Naive thymus-derived CD8-positive, alpha-beta T cell (primary cell): ENCODE results near the gene FRMD8. TPM values are rescaled to one million over a fixed set of nuclear protein-coding genes. Genes with fewer than 3 reads are reported as not detected.

Experiments used
- ATAC-seq, 2 donors: fragments of 150-1000 bp; cut with Tn5 transposase in 1 of 2; sonication (Bioruptor Pico), chemical (Tn5 transposase) in 1 of 2; 1 replicate in 1 of 2; 2 replicates in 1 of 2; pipeline ENCODE4 v1.10.0; 2021; ENCODE audit warnings: mild to moderate bottlenecking in 2 of 2, moderate library complexity in 2 of 2
- POLR2A ChIA-PET: fragments of 350-600 bp; sonication (Branson Sonifier 250); formaldehyde crosslinking; loops from one replicate; lab custom pipeline; 2021; ENCODE audit warnings: antibody characterized with exemption; lab: Charles Lee
- DNase-seq, 10 donors: peaks; one replicate each; pipeline versions ENCODE4 v3.0.0 to v3.0.0-alpha.2; 2020 to 2022
- H3K27ac Mint-ChIP-seq, 10 donors: one replicate each; pipeline ENCODE4 v1.8.0; 2020 to 2022; ENCODE audit warnings: mild to moderate bottlenecking in 10 of 10, mixed read lengths in 10 of 10, moderate library complexity in 4 of 10, inconsistent platforms in 1 of 10
- H3K27me3 Mint-ChIP-seq, 5 donors: one replicate each; pipeline ENCODE4 v1.8.0; 2021 to 2022; ENCODE audit warnings: mixed read lengths in 5 of 5
- H3K36me3 Mint-ChIP-seq, 3 donors: one replicate each; pipeline ENCODE4 v1.8.0; 2020 to 2022; ENCODE audit warnings: mixed read lengths in 3 of 3, mild to moderate bottlenecking in 2 of 3, inconsistent platforms in 1 of 3
- H3K4me1 Mint-ChIP-seq, 4 donors: one replicate each; pipeline ENCODE4 v1.8.0; 2021 to 2022; ENCODE audit warnings: mixed read lengths in 4 of 4
- H3K4me3 Mint-ChIP-seq, 10 donors: one replicate each; pipeline ENCODE4 v1.8.0; 2020 to 2022; ENCODE audit warnings: mild to moderate bottlenecking in 10 of 10, mixed read lengths in 10 of 10, moderate library complexity in 6 of 10, inconsistent platforms in 1 of 10
- H3K9me3 Mint-ChIP-seq, 9 donors: one replicate each; pipeline ENCODE4 v1.8.0; 2020 to 2022; ENCODE audit warnings: mixed read lengths in 9 of 9, mild to moderate bottlenecking in 3 of 9, inconsistent platforms in 1 of 9, moderate library complexity in 1 of 9
- polyA plus RNA-seq, 3 donors: library from polyadenylated mRNA; unstranded; fragments of 300-500 nt; fragmentation: Illumina TruSeq; gene quantifications; one replicate each; pipeline ENCODE4 v1.2.3, GENCODE V29; 2021
- total RNA-seq, 8 experiments: library from RNA in 2 of 8; stranded (reverse) in 2 of 8; gene quantifications; one replicate each; pipeline ENCODE4 v1.2.3 and lab custom pipeline; 2021 to 2026

The FRMD8 gene
- total and polyA plus RNA-seq, 5 experiments from 2014 or later = 34.5 to 55.0 (median 42.6) TPM

GRCh38 chr11:65384301-65384889, 2.0 kb upstream of the FRMD8 start:
- Mint-ChIP-seq H3K27ac (peak overlapping the region; percentile 93 to 100 (median 99)), H3K36me3 (peaks cover 0 to 6% (median 0%) of the 10 kb centered on the region in 3 donors), H3K9me3 (no peaks in the 10 kb centered on the region), H3K4me3 (peak overlapping the region in 9 of 10 donors; percentile 53 to 94 (median 63)), H3K27me3 (no peaks in the 10 kb centered on the region), H3K4me1 (peaks cover 37 to 83% (median 75%) of the 10 kb centered on the region in 4 donors)
- peak in 4 of 10 donors; percentile 12 to 59 (median 16) for DNase-seq
- POLR2A ChIA-PET = interaction anchor here (0.6 to 17.5 kb wide), 5 partner anchors 9 to 127 kb away, joined by 3 to 396 read pairs (median 9); partner anchors contain the start of genes MALAT1 and NEAT1
- no peak for ATAC-seq

- POLR2A ChIA-PET = interaction anchor here (1.2 to 17.5 kb wide), 5 partner anchors 12 to 115 kb away, joined by 4 to 396 read pairs (median 6); partner anchors contain the start of genes MALAT1 and NEAT1
- Mint-ChIP-seq H3K36me3 (peaks cover 0 to 14% (median 0%) of the 10 kb centered on the region in 3 donors), H3K9me3 (no peaks in the 10 kb centered on the region), H3K27me3 (no peaks in the 10 kb centered on the region), H3K4me1 (peaks cover 34 to 80% (median 70%) of the 10 kb centered on the region in 4 donors), H3K4me3 (peak overlapping the region; percentile 52 to 94 (median 76)), H3K27ac (peak overlapping the region in 8 of 10 donors; percentile 9 to 80 (median 66))
- ATAC-seq (no peak), DNase-seq (no peak)
These were observed 2.3 kb downstream of the FRMD8 start for GRCh38 chr11:65388731-65389130.

GRCh38 chr11:65389294-65389980, 3.0 kb downstream of the FRMD8 start:
- ATAC-seq (no peak), DNase-seq (peak in 1 of 10 donors; percentile 54)
- POLR2A ChIA-PET = interaction anchor here (0.8 to 17.5 kb wide), 6 partner anchors 8 to 114 kb away, joined by 3 to 396 read pairs (median 6); partner anchors contain the start of genes MALAT1 and NEAT1
- Mint-ChIP-seq H3K36me3 (peaks cover 0 to 18% (median 0%) of the 10 kb centered on the region in 3 donors), H3K27me3 (no peaks in the 10 kb centered on the region), H3K4me1 (peaks cover 27 to 73% (median 62%) of the 10 kb centered on the region in 4 donors), H3K27ac (peak overlapping the region in 9 of 10 donors; percentile 13 to 68 (median 48)), H3K9me3 (no peaks in the 10 kb centered on the region), H3K4me3 (peak overlapping the region in 9 of 10 donors; percentile 28 to 94 (median 73))

GRCh38 chr11:65390099-65390941, 3.9 kb downstream of the FRMD8 start:
- DNase-seq (peak in 1 of 10 donors; percentile 7), ATAC-seq (no peak)
- peak overlapping the region in 8 of 10 donors; percentile 9 to 50 (median 34) for H3K4me3 Mint-ChIP-seq
- H3K9me3 Mint-ChIP-seq = no peaks in the 10 kb centered on the region
- peaks cover 20 to 64% (median 54%) of the 10 kb centered on the region in 4 donors for H3K4me1 Mint-ChIP-seq
- no peaks in the 10 kb centered on the region for H3K27me3 Mint-ChIP-seq
- POLR2A ChIA-PET = interaction anchor here (0.6 to 17.5 kb wide), 8 partner anchors 9 to 1011 kb away, joined by 3 to 396 read pairs (median 4); partner anchors contain the start of genes MALAT1 and NEAT1
- H3K36me3 Mint-ChIP-seq = peaks cover 0 to 22% (median 0%) of the 10 kb centered on the region in 3 donors
- peak overlapping the region in 8 of 10 donors; percentile 4 to 68 (median 44) for H3K27ac Mint-ChIP-seq

- H3K27ac Mint-ChIP-seq = peak overlapping the region in 3 of 10 donors; percentile 11 to 47 (median 11)
- no peak for ATAC-seq
- POLR2A ChIA-PET = interaction anchor here (0.6 to 17.5 kb wide), 6 partner anchors 9 to 1011 kb away, joined by 3 to 396 read pairs (median 6); partner anchors contain the start of genes MALAT1, NEAT1 and SLC25A45
- peaks cover 19 to 60% (median 48%) of the 10 kb centered on the region in 4 donors for H3K4me1 Mint-ChIP-seq
- peaks cover 0 to 27% (median 0%) of the 10 kb centered on the region in 3 donors for H3K36me3 Mint-ChIP-seq
- H3K27me3 Mint-ChIP-seq = no peaks in the 10 kb centered on the region
- peak in 1 of 10 donors; percentile 43 for DNase-seq
- peak overlapping the region in 4 of 10 donors; percentile 19 to 45 (median 34) for H3K4me3 Mint-ChIP-seq
- no peaks in the 10 kb centered on the region for H3K9me3 Mint-ChIP-seq
These were observed 4.6 kb downstream of the FRMD8 start for GRCh38 chr11:65390996-65391395.

- Mint-ChIP-seq H3K27ac (peak overlapping the region in 3 of 10 donors; percentile 1 to 79 (median 7)), H3K9me3 (no peaks in the 10 kb centered on the region), H3K36me3 (peaks cover 0 to 32% (median 0%) of the 10 kb centered on the region in 3 donors), H3K27me3 (no peaks in the 10 kb centered on the region), H3K4me3 (no peak overlapping the region), H3K4me1 (peaks cover 18 to 50% (median 40%) of the 10 kb centered on the region in 4 donors)
- DNase-seq (peak in 1 of 10 donors; percentile 43), ATAC-seq (no peak)
- POLR2A ChIA-PET = interaction anchor here (1.0 to 17.5 kb wide), 4 partner anchors 10 to 111 kb away, joined by 3 to 396 read pairs (median 144); partner anchors contain the start of genes MALAT1, NEAT1 and SLC25A45
These were observed 5.9 kb downstream of the FRMD8 start for GRCh38 chr11:65392186-65392829.

- Mint-ChIP-seq H3K36me3 (peaks cover 0 to 38% (median 0%) of the 10 kb centered on the region in 3 donors), H3K27me3 (no peaks in the 10 kb centered on the region), H3K27ac (peak overlapping the region in 1 of 10 donors; percentile 37), H3K4me3 (no peak overlapping the region), H3K9me3 (no peaks in the 10 kb centered on the region), H3K4me1 (peaks cover 18 to 49% (median 36%) of the 10 kb centered on the region in 4 donors)
- DNase-seq (peak in 1 of 10 donors; percentile 16), ATAC-seq (no peak)
- POLR2A ChIA-PET = interaction anchor here (1.4 to 17.5 kb wide), 3 partner anchors 11 to 111 kb away, joined by 4 to 396 read pairs (median 7); partner anchors contain the start of genes MALAT1 and SLC25A45
These were observed 6.5 kb downstream of the FRMD8 start for GRCh38 chr11:65392899-65393298.

- ATAC-seq = no peak
- Mint-ChIP-seq H3K9me3 (no peaks in the 10 kb centered on the region), H3K4me3 (no peak overlapping the region), H3K36me3 (peaks cover 0 to 44% (median 4%) of the 10 kb centered on the region in 3 donors), H3K27ac (peak overlapping the region in 1 of 10 donors; percentile 37), H3K4me1 (peaks cover 19 to 42% (median 29%) of the 10 kb centered on the region in 4 donors), H3K27me3 (no peaks in the 10 kb centered on the region)
- POLR2A ChIA-PET = interaction anchor here (0.6 to 17.5 kb wide), 4 partner anchors 15 to 120 kb away, joined by 3 to 396 read pairs (median 4); partner anchors contain the start of gene MALAT1
- no peak for DNase-seq
These were observed 7.2 kb downstream of the FRMD8 start for GRCh38 chr11:65393513-65394079.

GRCh38 chr11:65394125-65394536, 7.7 kb downstream of the FRMD8 start:
- POLR2A ChIA-PET = interaction anchor here (0.6 to 17.5 kb wide), 5 partner anchors 16 to 120 kb away, joined by 3 to 396 read pairs (median 4); partner anchors contain the start of gene MALAT1
- no peak overlapping the region for H3K27ac Mint-ChIP-seq
- no peak overlapping the region for H3K4me3 Mint-ChIP-seq
- H3K4me1 Mint-ChIP-seq = peaks cover 13 to 37% (median 24%) of the 10 kb centered on the region in 4 donors
- no peak for DNase-seq
- no peak for ATAC-seq
- peaks cover 0 to 44% (median 6%) of the 10 kb centered on the region in 3 donors for H3K36me3 Mint-ChIP-seq
- no peaks in the 10 kb centered on the region for H3K27me3 Mint-ChIP-seq
- H3K9me3 Mint-ChIP-seq = no peaks in the 10 kb centered on the region

GRCh38 chr11:65395961-65396530, 9.6 kb downstream of the FRMD8 start:
- ATAC-seq (no peak), DNase-seq (no peak)
- peaks cover 0 to 58% (median 8%) of the 10 kb centered on the region in 3 donors for H3K36me3 Mint-ChIP-seq
- no peak overlapping the region for H3K27ac Mint-ChIP-seq
- no peaks in the 10 kb centered on the region for H3K27me3 Mint-ChIP-seq
- H3K9me3 Mint-ChIP-seq = no peaks in the 10 kb centered on the region
- no peak overlapping the region for H3K4me3 Mint-ChIP-seq
- POLR2A ChIA-PET = interaction anchor here (0.6 to 1.1 kb wide), 3 partner anchors 101 to 150 kb away, joined by 3 read pairs; no protein-coding TSS in a partner anchor
- H3K4me1 Mint-ChIP-seq = peaks cover 0 to 19% (median 14%) of the 10 kb centered on the region in 4 donors
